Common myeloid progenitor, CD34-positive (primary cell): ENCODE results near the gene PLEKHG2.
A peak's percentile ranks its signal among the peaks of the same experiment; 100 is the strongest.

ENCODE experiments used
- CTCF ChIA-PET: fragments of 350-600 bp; sonication (Branson Sonifier 250); formaldehyde crosslinking; loops from one replicate; lab custom pipeline; 2021; ENCODE audit warnings: antibody characterized with exemption; lab: Charles Lee
- POLR2A ChIA-PET: fragments of 350-600 bp; sonication (Branson Sonifier 250); formaldehyde crosslinking; loops from one replicate; lab custom pipeline; 2021; ENCODE audit warnings: antibody characterized with exemption; lab: Charles Lee
- DNase-seq, 3 donors: peaks; one replicate each; pipeline versions ENCODE4 v3.0.0 to v3.0.0-alpha.2; 2013
- H3K27ac ChIP-seq, 2 experiments: 1 replicate in 1 of 2; 2 replicates in 1 of 2; pipeline ENCODE4 v1.7.0; 2013; ENCODE audit warnings: inconsistent platforms in 2 of 2, low read length in 2 of 2, mild to moderate bottlenecking in 2 of 2, low read depth in 1 of 2, moderate library complexity in 1 of 2; ENCODE audit not compliant: severe bottlenecking in 2 of 2, insufficient read depth in 1 of 2, poor library complexity in 1 of 2
- H3K27me3 ChIP-seq, 5 experiments: replicated peaks in 2 of 5; 1 replicate in 3 of 5; 2 replicates in 2 of 5; pipeline versions ENCODE4 v1.6.1 to v1.7.0; 2013; ENCODE audit warnings: low read length in 4 of 5, mild to moderate bottlenecking in 2 of 5, moderate library complexity in 2 of 5, inconsistent platforms in 1 of 5; ENCODE audit not compliant: insufficient read depth in 5 of 5, control insufficient read depth in 4 of 5
- H3K36me3 ChIP-seq, 4 experiments: 1 replicate in 2 of 4; 2 replicates in 2 of 4; pipeline versions ENCODE4 v1.6.1 to v1.7.0; 2013; ENCODE audit warnings: low read length in 3 of 4, control low read depth in 1 of 4, mild to moderate bottlenecking in 1 of 4; ENCODE audit not compliant: control insufficient read depth in 4 of 4, insufficient read depth in 4 of 4
- H3K4me1 ChIP-seq, 4 experiments: 1 replicate in 3 of 4; 2 replicates in 1 of 4; pipeline versions ENCODE4 v1.6.1 to v1.7.1; 2013; ENCODE audit warnings: low read length in 3 of 4, mild to moderate bottlenecking in 3 of 4, control low read depth in 1 of 4, inconsistent platforms in 1 of 4, moderate library complexity in 1 of 4; ENCODE audit not compliant: control insufficient read depth in 4 of 4, insufficient read depth in 4 of 4; ENCODE audit errors: control extremely low read depth in 1 of 4
- H3K4me3 ChIP-seq, 7 experiments: 1 replicate in 4 of 7; 2 replicates in 3 of 7; pipeline versions ENCODE4 v1.5.1 to v1.7.0; 2013; ENCODE audit warnings: mild to moderate bottlenecking in 7 of 7, low read length in 6 of 7, moderate library complexity in 6 of 7, inconsistent platforms in 2 of 7, low read depth in 2 of 7, control low read depth in 1 of 7; ENCODE audit not compliant: insufficient read depth in 4 of 7, control insufficient read depth in 1 of 7; ENCODE audit errors: extremely low read depth in 1 of 7
- H3K9me3 ChIP-seq, 5 experiments: 1 replicate in 4 of 5; 2 replicates in 1 of 5; pipeline versions ENCODE4 v1.6.1 to v1.7.1; 2013; ENCODE audit warnings: low read length in 4 of 5, mild to moderate bottlenecking in 2 of 5, inconsistent platforms in 1 of 5, low read depth in 1 of 5, moderate library complexity in 1 of 5; ENCODE audit not compliant: control insufficient read depth in 4 of 5, insufficient read depth in 2 of 5; ENCODE audit errors: control extremely low read depth in 1 of 5
- WGBS: methylation state at CpG from one replicate; pipeline ENCODE4 v1.1.5; 2013; ENCODE audit not compliant: insufficient coverage; 5-methylcytosine and 5-hydroxymethylcytosine counted together

The PLEKHG2 gene

DNA sequence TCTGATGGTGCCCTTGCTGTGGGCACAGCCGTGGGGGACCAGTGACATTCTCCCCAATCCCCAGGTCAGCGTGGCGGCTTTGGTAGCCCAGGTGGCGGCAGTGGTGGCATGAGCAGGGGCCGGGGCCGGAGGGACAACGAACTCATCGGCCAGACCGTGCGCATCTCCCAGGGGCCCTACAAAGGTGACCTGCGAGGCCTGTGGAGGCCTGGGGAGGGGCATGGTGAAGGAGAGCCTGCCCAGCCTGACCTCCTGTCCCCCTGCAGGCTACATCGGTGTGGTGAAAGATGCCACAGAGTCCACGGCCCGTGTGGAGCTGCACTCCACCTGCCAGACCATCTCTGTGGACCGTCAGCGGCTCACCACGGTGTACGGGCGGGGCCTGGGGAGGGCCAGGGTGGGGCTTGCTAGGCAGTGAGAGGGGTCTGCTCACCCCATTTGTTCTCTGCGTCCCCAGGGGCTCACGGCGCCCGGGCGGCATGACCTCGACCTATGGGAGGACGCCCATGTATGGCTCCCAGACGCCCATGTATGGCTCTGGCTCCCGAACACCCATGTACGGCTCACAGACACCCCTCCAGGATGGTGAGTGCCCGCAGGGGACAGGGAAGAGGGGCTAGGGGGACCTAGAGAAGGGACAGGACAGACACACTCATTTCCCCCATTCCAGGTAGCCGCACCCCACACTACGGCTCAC is 60.4 kb downstream of the PLEKHG2 start:
- Histone ChIP-seq H3K4me1 (no peaks in the 10 kb centered on the region), H3K9me3 (no peaks in the 10 kb centered on the region), H3K4me3 (no peak overlapping the region), H3K27me3 (no peaks in the 10 kb centered on the region), H3K27ac (no peak overlapping the region), H3K36me3 (peaks cover 19 to 86% (median 74%) of the 10 kb centered on the region in 4 experiments)
- WGBS = 95% methylated on average over 22 of the region's 32 CpGs
- ChIA-PET CTCF (interaction anchor here (1.2 to 1.5 kb wide), 3 partner anchors 13 to 75 kb away, joined by 3 read pairs; no protein-coding TSS in a partner anchor), POLR2A (no interaction called here)
- no peak for DNase-seq

DNA sequence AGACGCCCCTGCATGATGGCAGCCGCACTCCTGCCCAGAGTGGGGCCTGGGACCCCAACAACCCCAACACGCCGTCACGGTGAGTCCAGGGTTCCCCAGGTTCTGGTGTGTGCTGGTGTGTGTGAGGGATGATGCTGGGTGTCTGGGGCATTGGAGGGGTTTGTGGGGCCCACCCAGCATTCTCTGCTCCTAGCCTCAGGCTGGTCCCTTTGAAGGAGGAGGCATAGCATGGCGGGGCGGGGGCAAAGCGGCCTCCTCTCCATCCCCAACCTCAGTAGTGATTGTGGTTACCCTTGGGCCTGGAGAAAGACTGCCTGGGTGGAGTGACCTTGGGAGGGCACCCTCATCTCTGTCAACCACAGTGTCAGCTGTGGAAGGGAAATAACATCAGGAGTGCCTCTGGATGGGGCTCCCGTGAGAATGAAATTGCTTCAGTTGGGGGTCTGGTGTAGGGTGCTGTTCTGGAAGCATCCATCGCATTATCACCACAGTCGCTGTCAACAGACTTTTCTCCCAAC is 61.0 kb downstream of the PLEKHG2 start:
- ChIA-PET POLR2A (interaction anchor here (0.6 to 1.2 kb wide), 2 partner anchors 18 to 59 kb away, joined by 4 to 7 read pairs; partner anchors contain the start of gene EID2B), CTCF (interaction anchor here (1.2 to 5.2 kb wide), 6 partner anchors 10 to 75 kb away, joined by 3 to 46 read pairs (median 4); partner anchors contain the start of gene EID2B)
- Histone ChIP-seq H3K27ac (no peak overlapping the region), H3K27me3 (no peaks in the 10 kb centered on the region), H3K36me3 (peaks cover 19 to 80% (median 68%) of the 10 kb centered on the region in 4 experiments), H3K4me1 (no peaks in the 10 kb centered on the region), H3K9me3 (no peaks in the 10 kb centered on the region), H3K4me3 (no peak overlapping the region)
- 100% methylated on average over 4 of the region's 11 CpGs for WGBS
- no peak for DNase-seq

DNA sequence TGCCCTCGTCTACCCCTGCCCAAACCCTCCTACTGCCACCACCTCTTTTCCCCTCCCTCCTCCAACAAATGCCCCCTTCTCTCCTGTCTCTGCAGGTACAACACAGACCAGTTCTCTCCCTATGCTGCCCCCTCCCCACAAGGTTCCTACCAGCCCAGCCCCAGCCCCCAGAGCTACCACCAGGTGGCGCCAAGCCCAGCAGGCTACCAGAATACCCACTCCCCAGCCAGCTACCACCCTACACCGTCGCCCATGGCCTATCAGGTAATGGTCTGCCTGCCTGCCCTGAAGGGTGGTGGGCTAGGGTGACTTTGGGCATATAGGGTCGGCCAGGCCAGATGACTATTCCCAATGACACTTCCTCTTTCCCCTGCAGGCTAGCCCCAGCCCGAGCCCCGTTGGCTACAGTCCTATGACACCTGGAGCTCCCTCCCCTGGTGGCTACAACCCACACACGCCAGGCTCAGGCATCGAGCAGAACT is 61.7 kb downstream of the PLEKHG2 start:
- CTCF ChIA-PET = interaction anchor here (0.9 to 5.2 kb wide), 17 partner anchors 10 to 322 kb away, joined by 3 to 46 read pairs (median 4); partner anchors contain the start of gene EID2B

DNA sequence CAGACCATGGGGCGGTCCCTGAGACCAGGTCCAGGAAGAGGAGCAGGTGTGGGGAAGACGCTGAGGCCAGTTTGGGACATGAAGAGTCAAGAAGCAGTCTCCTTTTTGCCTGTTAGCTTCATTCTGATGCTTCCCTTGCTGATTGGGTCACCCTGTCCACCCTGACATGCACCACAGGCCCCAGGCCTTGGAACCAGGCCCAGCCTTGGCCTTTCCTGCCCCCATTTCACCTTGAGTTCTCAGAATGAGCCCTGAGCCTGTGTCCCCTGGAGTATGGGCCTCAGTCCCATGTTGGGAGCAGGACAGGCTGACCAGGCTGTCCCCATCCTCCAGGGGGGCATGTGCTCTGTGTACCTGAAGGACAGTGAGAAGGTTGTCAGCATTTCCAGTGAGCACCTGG is 63.3 kb downstream of the PLEKHG2 start:
- Histone ChIP-seq H3K36me3 (peaks cover 9 to 58% (median 47%) of the 10 kb centered on the region in 4 experiments), H3K4me1 (peaks cover 0 to 11% (median 10%) of the 10 kb centered on the region in 4 experiments), H3K27me3 (no peaks in the 10 kb centered on the region), H3K27ac (no peak overlapping the region), H3K9me3 (no peaks in the 10 kb centered on the region), H3K4me3 (no peak overlapping the region)
- CTCF ChIA-PET = interaction anchor here (1.2 to 5.2 kb wide), 6 partner anchors 9 to 57 kb away, joined by 4 to 46 read pairs (median 8); partner anchors contain the start of gene EID2B
- POLR2A ChIA-PET = no interaction called here
- DNase-seq = no peak
- 93% methylated on average over 2 of the region's 2 CpGs for whole genome bisulfite sequencing

More for the DNA sequence above, 61.7 kb downstream of the PLEKHG2 start:
- Histone ChIP-seq H3K27me3 (no peaks in the 10 kb centered on the region), H3K27ac (no peak overlapping the region), H3K4me1 (no peaks in the 10 kb centered on the region), H3K9me3 (no peaks in the 10 kb centered on the region), H3K4me3 (no peak overlapping the region), H3K36me3 (peaks cover 17 to 74% (median 61%) of the 10 kb centered on the region in 4 experiments)
- WGBS = 71% methylated on average over 6 of the region's 9 CpGs
- DNase-seq = peak; percentile 62 to 77 (median 72)
- POLR2A ChIA-PET = interaction anchor here (0.6 to 1.2 kb wide), 3 partner anchors 17 to 58 kb away, joined by 4 to 7 read pairs (median 4); partner anchors contain the start of genes EID2B and SELENOV
